Nephron progenitor cell (in vitro differentiated cells): ENCODE results near the gene MCF2L.

Source experiments
- DNase-seq: peaks from one replicate; pipeline ENCODE4 v3.0.0; 2021
- H3K27ac Mint-ChIP-seq: 2 replicates; pipeline ENCODE4 v1.8.0; 2021; ENCODE audit warnings: mild to moderate bottlenecking, moderate library complexity, mixed read lengths
- H3K27me3 Mint-ChIP-seq: 2 replicates; pipeline ENCODE4 v1.8.0; 2021; ENCODE audit warnings: mild to moderate bottlenecking, low read depth, mixed read lengths; ENCODE audit not compliant: poor library complexity
- H3K36me3 Mint-ChIP-seq: 2 replicates; pipeline ENCODE4 v1.8.0; 2021; ENCODE audit warnings: low read depth, mixed read lengths
- H3K4me1 Mint-ChIP-seq: 2 replicates; pipeline ENCODE4 v1.8.0; 2021; ENCODE audit warnings: mixed read lengths
- H3K4me3 Mint-ChIP-seq: 2 replicates; pipeline ENCODE4 v1.8.0; 2021; ENCODE audit warnings: mild to moderate bottlenecking, moderate library complexity, mixed read lengths
- H3K9me3 Mint-ChIP-seq: 2 replicates; pipeline ENCODE4 v1.8.0; 2021; ENCODE audit warnings: mild to moderate bottlenecking, moderate library complexity, mixed read lengths
- CTCF ChIP-seq: fragments of 200-600 bp; sonication (generic); IDR thresholded peaks from 2 replicates; pipeline ENCODE4 v1.5.0; 2021; ENCODE audit warnings: antibody characterized with exemption

MCF2L gene

DNA sequence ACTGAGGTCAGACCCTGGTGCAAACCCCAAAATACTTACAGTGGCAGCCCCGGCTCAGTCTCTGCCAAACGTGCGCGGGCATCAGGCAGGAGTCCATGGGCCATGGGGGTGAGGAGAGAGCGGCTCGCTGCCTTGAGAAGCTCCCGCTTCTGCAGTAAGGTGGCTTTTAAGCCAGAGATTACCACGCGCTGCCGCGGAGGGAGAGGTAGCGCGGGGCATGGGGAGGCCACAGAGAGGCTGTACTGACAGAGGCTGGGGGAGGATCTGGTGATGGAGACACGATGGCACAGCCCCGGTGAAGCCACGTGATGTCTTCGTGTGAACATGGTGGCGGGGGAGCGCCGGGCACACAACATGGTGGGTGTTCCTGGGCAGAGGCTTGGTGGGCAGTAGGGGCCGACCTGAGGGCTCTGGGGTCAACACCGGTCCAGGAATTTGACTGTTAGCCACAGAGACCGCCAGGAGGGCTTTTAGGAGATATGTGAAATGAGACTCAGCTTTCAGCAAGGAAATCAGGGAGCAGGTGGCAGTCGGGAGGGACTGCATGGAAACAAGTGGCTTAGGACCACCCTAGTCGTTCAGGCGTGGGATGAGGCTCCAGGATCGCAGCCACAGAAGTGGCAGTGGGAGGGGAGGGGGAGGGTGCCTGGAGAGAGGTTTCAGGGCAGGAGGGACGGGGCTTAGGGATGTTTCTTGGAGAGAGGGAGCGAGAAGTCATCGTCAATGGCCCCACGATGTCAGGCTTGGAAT, 24.1 kb downstream of the MCF2L start:
- H3K4me3 Mint-ChIP-seq, result no peak overlapping the region
- peaks cover 45% of the 10 kb centered on the region for H3K4me1 Mint-ChIP-seq
- H3K9me3 Mint-ChIP-seq, result peaks cover 15% of the 10 kb centered on the region
- H3K36me3 Mint-ChIP-seq, result peaks cover 9% of the 10 kb centered on the region
- H3K27ac Mint-ChIP-seq, result no peak overlapping the region
- no peak for DNase-seq
- H3K27me3 Mint-ChIP-seq, result peaks cover 17% of the 10 kb centered on the region
- TF ChIP-seq CTCF, result no peak

DNA sequence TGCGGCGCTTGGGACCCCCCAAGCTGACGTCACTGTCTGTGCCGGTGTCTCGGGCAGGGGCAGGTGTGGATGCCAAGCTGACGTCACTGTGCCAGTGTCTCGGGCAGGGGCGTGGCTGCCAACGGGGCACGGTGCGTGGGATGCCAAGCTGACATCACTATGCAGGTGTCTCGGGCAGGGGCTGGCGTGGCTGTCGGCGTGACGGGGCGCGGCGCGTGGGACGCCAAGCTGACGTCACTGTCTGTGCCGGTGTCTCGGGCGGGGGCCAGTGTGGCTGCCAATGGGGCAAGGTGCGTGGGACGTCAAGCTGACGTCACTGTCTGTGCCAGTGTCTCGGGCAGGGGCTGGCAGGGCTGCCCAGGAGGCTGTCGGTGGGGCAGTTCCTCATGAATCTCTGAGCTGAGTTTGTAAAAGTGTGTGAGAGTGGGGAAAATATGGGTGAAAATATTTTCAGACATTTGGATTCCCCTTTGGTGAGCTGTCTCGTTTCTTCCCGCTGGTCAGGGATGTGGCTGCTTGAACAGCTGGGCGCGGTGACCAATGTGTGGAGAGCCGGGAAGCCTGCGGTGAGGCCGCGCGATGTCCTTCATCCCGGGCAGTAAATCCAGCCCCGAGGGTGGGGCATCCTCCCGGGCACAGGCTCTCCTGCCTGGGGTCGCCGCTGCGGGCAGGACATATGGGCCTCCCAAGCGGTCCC, 25.2 kb downstream of the MCF2L start:
- peaks cover 9% of the 10 kb centered on the region for H3K36me3 Mint-ChIP-seq
- peaks cover 14% of the 10 kb centered on the region for H3K9me3 Mint-ChIP-seq

GRCh38 chr13:112994781-112995355, 25.9 kb downstream of the MCF2L start:
- peaks cover 9% of the 10 kb centered on the region for H3K9me3 Mint-ChIP-seq
- peaks cover 62% of the 10 kb centered on the region for H3K4me1 Mint-ChIP-seq
- peaks cover 5% of the 10 kb centered on the region for H3K36me3 Mint-ChIP-seq
- DNase-seq, result no peak
- no peak overlapping the region for H3K4me3 Mint-ChIP-seq
- peaks cover 17% of the 10 kb centered on the region for H3K27me3 Mint-ChIP-seq
- no peak overlapping the region for H3K27ac Mint-ChIP-seq
- no peak for TF ChIP-seq CTCF

More for the DNA sequence above, 25.2 kb downstream of the MCF2L start:
- no peak for TF ChIP-seq CTCF
- DNase-seq, result no peak
- Mint-ChIP-seq H3K4me3 (no peak overlapping the region), H3K27me3 (peaks cover 17% of the 10 kb centered on the region), H3K4me1 (peaks cover 56% of the 10 kb centered on the region), H3K27ac (no peak overlapping the region)

DNA sequence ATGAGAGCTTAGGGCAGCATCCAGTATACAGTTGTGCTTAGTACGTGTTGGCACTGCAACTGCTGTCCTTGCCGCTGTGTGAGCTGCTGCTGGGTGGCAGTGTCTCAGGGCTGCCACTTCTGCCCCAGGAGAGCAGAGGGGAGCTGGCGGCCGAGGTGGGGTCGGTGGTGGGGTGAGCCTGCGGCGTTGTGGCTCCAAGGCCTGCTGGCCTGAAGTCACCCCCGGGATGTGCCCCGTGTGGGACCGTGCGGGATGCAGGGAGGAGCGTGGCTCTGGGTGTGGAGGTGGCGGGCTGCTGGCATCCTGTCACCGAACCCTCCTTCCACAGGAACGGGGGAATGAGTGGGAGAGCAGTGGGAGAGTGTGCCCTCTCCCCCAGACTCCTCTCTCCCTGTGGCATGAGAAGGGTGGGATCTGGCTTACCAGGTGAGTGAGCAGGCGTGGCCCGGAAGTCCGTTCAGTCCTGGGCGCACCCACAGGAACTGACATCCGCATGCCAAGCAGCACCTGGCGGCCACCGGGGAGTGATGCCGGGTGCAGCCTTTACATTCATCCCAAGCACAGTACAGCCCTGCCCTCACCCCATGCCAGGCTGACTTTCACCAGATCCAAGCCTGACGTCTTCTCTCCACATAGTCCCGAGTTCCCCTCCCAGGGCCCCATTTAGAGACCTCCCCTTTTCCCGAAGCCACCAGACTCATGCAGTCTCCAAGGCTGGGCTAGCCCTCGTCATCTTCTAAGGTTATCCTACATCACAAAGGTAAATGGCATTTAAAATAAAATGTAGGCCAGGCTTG, 26.6 kb downstream of the MCF2L start:
- no peaks in the 10 kb centered on the region for H3K36me3 Mint-ChIP-seq
- H3K4me1 Mint-ChIP-seq, result peaks cover 65% of the 10 kb centered on the region
- H3K9me3 Mint-ChIP-seq, result peaks cover 2% of the 10 kb centered on the region
- no peak for TF ChIP-seq CTCF
- H3K4me3 Mint-ChIP-seq, result no peak overlapping the region
- H3K27ac Mint-ChIP-seq, result no peak overlapping the region
- no peak for DNase-seq
- H3K27me3 Mint-ChIP-seq, result peaks cover 14% of the 10 kb centered on the region

GRCh38 chr13:112996671-112997091, 27.7 kb downstream of the MCF2L start:
- H3K4me3 Mint-ChIP-seq, result no peak overlapping the region
- H3K9me3 Mint-ChIP-seq, result no peaks in the 10 kb centered on the region
- TF ChIP-seq CTCF, result no peak
- H3K36me3 Mint-ChIP-seq, result no peaks in the 10 kb centered on the region
- no peak for DNase-seq
- peaks cover 67% of the 10 kb centered on the region for H3K4me1 Mint-ChIP-seq
- peaks cover 9% of the 10 kb centered on the region for H3K27me3 Mint-ChIP-seq
- H3K27ac Mint-ChIP-seq, result no peak overlapping the region
